Measurements from ENCODE around the gene IFNL2.
"Not testable (repeated sequence)": the region's sequence is repeated elsewhere in the genome, so short reads cannot be mapped to it uniquely, and the experiment has no call there.

Gene IFNL2

GRCh38 chr19:39268085-39268484 lies at the start of gene IFNL2:
Gene IFNL2, plus strand, starts transcription at chr19:39268396. Its CDS starts 173 bp downstream, at chr19:39268569.
- not testable (repeated sequence) for H3K4me1 ChIP-seq (ENCODE audit: low read length); H3K9me3 ChIP-seq (ENCODE audit: insufficient read depth, low read length); H3K27me3 ChIP-seq (ENCODE audit: low read depth, low read length); H3K79me2 ChIP-seq (ENCODE audit: low read length); H3K36me3 ChIP-seq (replicated peaks; ENCODE audit: low read depth, low read length); H2AFZ ChIP-seq (ENCODE audit: low read depth, low read length); H3K27ac ChIP-seq (ENCODE audit: low read length); H3K4me2 ChIP-seq (ENCODE audit: low read length); H3K4me3 ChIP-seq (ENCODE audit: low read length); H3K9ac ChIP-seq (ENCODE audit: low read length); H4K20me1 ChIP-seq (ENCODE audit: insufficient read depth, low read length)

- not testable (repeated sequence) for H4K20me1 ChIP-seq (ENCODE audit: insufficient read depth, low read length); H3K4me3 ChIP-seq (ENCODE audit: low read length); H3K9ac ChIP-seq (ENCODE audit: low read length); H3K4me1 ChIP-seq (ENCODE audit: low read length); H2AFZ ChIP-seq (ENCODE audit: low read depth, low read length); H3K27ac ChIP-seq (ENCODE audit: low read length); H3K27me3 ChIP-seq (ENCODE audit: low read depth, low read length); H3K36me3 ChIP-seq (replicated peaks; ENCODE audit: low read depth, low read length); H3K4me2 ChIP-seq (ENCODE audit: low read length); H3K79me2 ChIP-seq (ENCODE audit: low read length); H3K9me3 ChIP-seq (ENCODE audit: insufficient read depth, low read length)
These were observed 49.1 kb upstream of the IFNL2 start for GRCh38 chr19:39219108-39219507.

- H2AFZ ChIP-seq (ENCODE audit: low read depth, low read length), result no peak overlapping the region
- no peaks in the 10 kb centered on the region for H3K36me3 ChIP-seq (replicated peaks; ENCODE audit: low read depth, low read length)
- no peaks in the 10 kb centered on the region for H4K20me1 ChIP-seq (ENCODE audit: insufficient read depth, low read length)
- no peak overlapping the region for H3K4me3 ChIP-seq (ENCODE audit: low read length)
- TF ChIP-seq CTCF (IDR thresholded peaks at IDR 0.05; ENCODE audit: low read depth, low read length) (no peak), EZH2phosphoT487 (IDR thresholded peaks at IDR 0.05; ENCODE audit: low read depth) (no peak)
- no peak overlapping the region for H3K27ac ChIP-seq (ENCODE audit: low read length)
- H3K9ac ChIP-seq (ENCODE audit: low read length), result no peak overlapping the region
- no peak overlapping the region for H3K4me2 ChIP-seq (ENCODE audit: low read length)
- no peaks in the 10 kb centered on the region for H3K27me3 ChIP-seq (ENCODE audit: low read depth, low read length)
- H3K79me2 ChIP-seq (ENCODE audit: low read length), result no peaks in the 10 kb centered on the region
- H3K9me3 ChIP-seq (ENCODE audit: insufficient read depth, low read length), result no peaks in the 10 kb centered on the region
- no peaks in the 10 kb centered on the region for H3K4me1 ChIP-seq (ENCODE audit: low read length)
These were observed 44.4 kb upstream of the IFNL2 start for GRCh38 chr19:39223703-39224279.

- TF ChIP-seq CTCF (IDR thresholded peaks at IDR 0.05; ENCODE audit: low read depth, low read length) (peak; percentile 48), EZH2phosphoT487 (IDR thresholded peaks at IDR 0.05; ENCODE audit: low read depth) (no peak)
- Histone ChIP-seq H4K20me1 (ENCODE audit: insufficient read depth, low read length) (no peaks in the 10 kb centered on the region), H3K36me3 (replicated peaks; ENCODE audit: low read depth, low read length) (no peaks in the 10 kb centered on the region), H2AFZ (ENCODE audit: low read depth, low read length) (no peak overlapping the region), H3K4me1 (ENCODE audit: low read length) (no peaks in the 10 kb centered on the region), H3K4me3 (ENCODE audit: low read length) (no peak overlapping the region), H3K4me2 (ENCODE audit: low read length) (no peak overlapping the region), H3K27me3 (ENCODE audit: low read depth, low read length) (no peaks in the 10 kb centered on the region), H3K27ac (ENCODE audit: low read length) (no peak overlapping the region), H3K79me2 (ENCODE audit: low read length) (no peaks in the 10 kb centered on the region), H3K9ac (ENCODE audit: low read length) (no peak overlapping the region), H3K9me3 (ENCODE audit: insufficient read depth, low read length) (no peaks in the 10 kb centered on the region)
These were observed 43.3 kb upstream of the IFNL2 start for GRCh38 chr19:39224910-39225309.

GRCh38 chr19:39230096-39230764 lies 38.0 kb upstream of the IFNL2 start:
- peaks cover 7% of the 10 kb centered on the region; the same call in 1 of the 2 replicates for H3K27me3 ChIP-seq (ENCODE audit: low read depth, low read length)
- H3K4me2 ChIP-seq (ENCODE audit: low read length), result no peak overlapping the region
- no peaks in the 10 kb centered on the region for H4K20me1 ChIP-seq (ENCODE audit: insufficient read depth, low read length)
- no peak overlapping the region for H3K9ac ChIP-seq (ENCODE audit: low read length)
- no peaks in the 10 kb centered on the region for H3K79me2 ChIP-seq (ENCODE audit: low read length)
- H3K9me3 ChIP-seq (ENCODE audit: insufficient read depth, low read length), result no peaks in the 10 kb centered on the region
- no peak overlapping the region for H3K27ac ChIP-seq (ENCODE audit: low read length)
- H3K4me1 ChIP-seq (ENCODE audit: low read length), result no peaks in the 10 kb centered on the region
- no peaks in the 10 kb centered on the region for H3K36me3 ChIP-seq (replicated peaks; ENCODE audit: low read depth, low read length)
- no peak overlapping the region for H2AFZ ChIP-seq (ENCODE audit: low read depth, low read length)
- H3K4me3 ChIP-seq (ENCODE audit: low read length), result no peak overlapping the region
- TF ChIP-seq EZH2phosphoT487 (IDR thresholded peaks at IDR 0.05; ENCODE audit: low read depth) (no peak), CTCF (IDR thresholded peaks at IDR 0.05; ENCODE audit: low read depth, low read length) (no peak)

All from OCI-LY3 (cell line).